Measurements from ENCODE around the gene CDK5.
"Not testable (repeated sequence)": the region's sequence is repeated elsewhere in the genome, so short reads cannot be mapped to it uniquely, and the experiment has no call there.

CDK5 gene

DNA sequence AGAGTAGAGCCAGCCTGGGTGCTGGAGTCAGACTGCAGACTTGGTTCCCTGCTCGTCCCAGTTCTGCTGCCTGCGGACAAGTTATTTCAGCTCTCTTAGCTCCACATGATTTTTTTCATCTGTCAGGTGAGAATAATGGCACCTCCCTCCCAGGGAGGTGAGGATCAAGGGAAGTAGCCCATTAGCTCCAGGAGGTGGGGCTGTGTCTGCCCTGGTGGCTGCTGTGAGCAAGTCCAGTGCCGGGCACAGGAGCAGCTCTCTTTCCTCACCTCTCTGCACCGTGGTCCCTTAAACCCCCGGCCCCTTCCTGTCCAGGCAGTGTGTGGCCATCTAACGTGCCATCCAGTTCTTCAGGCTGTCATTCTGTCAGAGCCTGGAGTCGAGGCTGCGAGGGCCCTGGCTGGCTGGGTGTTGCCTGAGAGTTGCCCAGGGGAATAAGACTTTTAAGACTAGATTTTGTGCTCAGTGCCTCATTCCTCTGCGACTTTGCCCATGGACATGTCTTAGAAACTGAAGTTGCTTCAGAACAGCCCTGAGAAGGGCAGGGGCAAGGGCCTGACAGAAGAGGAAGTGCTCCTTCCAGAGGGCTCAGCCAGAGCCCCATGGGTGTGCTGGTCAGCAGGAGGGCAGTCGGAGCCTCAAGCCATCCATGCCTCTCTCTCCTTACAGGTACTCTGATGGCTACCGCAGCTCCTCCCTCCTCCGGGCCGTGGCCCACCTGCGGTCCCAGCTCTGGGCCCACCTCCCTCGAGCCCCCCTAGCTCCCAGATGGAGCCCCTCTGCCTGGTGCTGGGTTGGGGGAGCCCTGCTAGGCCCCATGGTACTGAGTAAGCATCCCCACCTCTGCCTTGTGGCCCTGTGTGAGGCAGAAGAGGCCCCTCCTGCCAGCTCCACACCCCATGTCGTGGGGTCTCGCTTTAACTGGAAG lies 24.5 kb downstream of the CDK5 start:
- DNase-seq: no peak

DNA sequence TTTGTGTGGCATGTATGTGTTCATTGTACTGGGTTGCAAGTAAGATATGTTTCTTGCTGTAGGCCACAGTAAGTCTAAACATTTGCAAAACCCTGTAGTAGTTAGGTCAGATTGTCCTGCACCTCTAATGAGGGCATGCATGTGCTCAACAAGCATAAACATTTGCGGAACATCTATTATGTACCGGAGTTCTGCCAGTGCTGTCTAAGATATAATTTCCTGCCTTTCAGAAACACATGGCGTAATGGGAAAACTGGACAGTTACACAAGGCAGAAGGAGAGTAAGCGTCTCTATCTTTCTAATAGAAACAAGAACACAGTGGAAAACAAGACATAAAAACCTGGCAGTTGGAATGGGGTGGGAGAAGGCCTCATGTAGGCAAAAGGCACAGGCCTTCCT lies 26.7 kb downstream of the CDK5 start:
- no peak for DNase-seq

- DNase-seq: no peak
Observed at GRCh38 chr7:151028948-151029501, 28.7 kb downstream of the CDK5 start.

- DNase-seq: peak; percentile 99
Observed at GRCh38 chr7:151028131-151028947, 29.4 kb downstream of the CDK5 start, which contains the start of gene ABCB8. TSS of gene ABCB8 (plus strand) at chr7:151028450. CDS start at chr7:151028516, 66 bp downstream.

GRCh38 chr7:151027728-151028130 lies 30.0 kb downstream of the CDK5 start:
- DNase-seq: not testable (repeated sequence)

DNA sequence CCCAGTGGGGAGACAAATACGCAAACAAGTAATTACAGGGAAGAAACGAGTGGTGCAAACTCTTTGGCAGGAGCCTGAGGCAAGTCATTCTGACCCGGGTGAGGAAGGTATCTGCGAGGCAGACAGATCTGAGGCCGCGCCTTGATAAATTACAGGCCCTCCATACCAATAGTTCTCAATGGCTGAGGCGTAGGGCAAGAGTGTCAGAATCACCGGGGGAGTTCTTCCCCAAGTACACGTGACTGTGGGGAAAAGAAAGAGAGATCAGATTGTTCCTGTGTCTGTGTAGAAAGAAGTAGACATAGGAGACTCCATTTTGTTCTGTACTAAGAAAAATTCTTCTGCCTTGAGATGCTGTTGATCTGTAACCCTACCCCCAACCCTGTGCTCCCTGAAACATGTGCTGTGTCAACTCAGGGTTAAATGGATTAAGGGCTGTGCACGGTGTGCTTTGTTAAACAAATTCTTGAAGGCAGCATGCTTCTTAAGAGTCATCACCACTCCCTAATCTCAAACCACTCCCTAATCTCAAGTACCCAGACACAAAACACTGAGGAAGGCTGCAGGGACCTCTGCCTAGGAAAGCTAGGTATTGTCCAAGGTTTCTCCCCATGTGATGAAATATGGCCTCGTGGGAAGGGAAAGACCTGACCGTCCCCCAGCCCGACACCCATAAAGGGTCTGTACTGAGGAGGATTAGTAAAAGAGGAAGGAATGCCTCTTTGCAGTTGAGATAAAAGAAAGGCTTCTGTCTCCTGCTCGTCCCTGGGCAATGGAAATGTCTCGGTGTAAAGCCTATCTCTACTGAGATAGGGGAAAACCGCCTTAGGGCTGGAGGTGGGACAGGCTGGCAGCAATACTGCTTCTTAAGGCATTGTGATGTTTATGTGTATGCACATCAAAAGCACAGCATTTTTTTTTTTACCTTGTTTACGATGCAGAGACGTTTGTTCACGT lies 30.6 kb downstream of the CDK5 start:
- not testable (repeated sequence) for DNase-seq

- no peak for DNase-seq
Observed at GRCh38 chr7:151025924-151026671, 31.6 kb downstream of the CDK5 start.

- no peak for DNase-seq
Observed at GRCh38 chr7:151024435-151025056, 33.2 kb downstream of the CDK5 start, which contains the start of gene ATG9B. TSS of gene ATG9B (minus strand) at chr7:151024494. CDS start at chr7:151024423, 71 bp downstream.

DNA sequence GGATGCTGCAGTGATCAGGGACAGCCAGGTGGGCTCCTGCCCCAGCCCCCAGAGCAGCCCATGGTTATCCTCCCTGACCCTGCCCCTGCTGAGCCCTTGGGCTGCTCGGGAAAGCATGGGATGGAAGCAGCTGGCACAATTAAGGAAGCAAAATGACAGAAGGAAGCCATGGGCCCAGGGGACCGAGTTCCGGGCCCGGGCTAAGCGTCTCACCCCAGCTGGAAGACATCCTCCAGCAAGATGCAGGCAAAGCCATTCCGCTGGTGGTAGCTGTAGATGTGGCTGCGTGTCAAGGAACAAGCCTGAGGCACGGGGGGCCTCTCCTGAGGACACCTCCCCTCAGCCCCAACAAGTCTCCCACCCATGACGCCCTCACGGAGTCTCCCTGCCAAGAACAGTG lies 34.5 kb downstream of the CDK5 start:
- DNase-seq: no peak

DNA sequence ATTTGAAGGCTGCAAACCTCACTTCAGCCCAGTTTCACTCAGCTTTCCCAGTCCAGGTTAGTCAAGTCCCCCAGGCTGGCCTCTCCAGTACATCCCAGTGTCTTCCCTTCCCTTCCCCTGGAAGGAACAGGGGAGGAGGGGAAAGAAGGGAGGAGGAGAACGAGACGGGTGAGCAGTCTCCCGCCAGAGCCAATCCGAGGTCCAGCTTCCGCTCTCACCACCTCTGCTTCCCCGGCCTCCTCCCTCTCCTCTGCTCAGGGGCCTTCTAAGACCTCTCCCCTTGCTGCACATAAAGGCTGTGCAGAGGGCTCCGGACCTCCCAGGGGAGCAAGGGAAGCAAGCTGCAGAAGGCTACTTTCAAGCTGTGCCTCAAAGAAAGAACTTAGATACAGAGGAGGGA lies 37.5 kb downstream of the CDK5 start:
- no peak for DNase-seq

DNA sequence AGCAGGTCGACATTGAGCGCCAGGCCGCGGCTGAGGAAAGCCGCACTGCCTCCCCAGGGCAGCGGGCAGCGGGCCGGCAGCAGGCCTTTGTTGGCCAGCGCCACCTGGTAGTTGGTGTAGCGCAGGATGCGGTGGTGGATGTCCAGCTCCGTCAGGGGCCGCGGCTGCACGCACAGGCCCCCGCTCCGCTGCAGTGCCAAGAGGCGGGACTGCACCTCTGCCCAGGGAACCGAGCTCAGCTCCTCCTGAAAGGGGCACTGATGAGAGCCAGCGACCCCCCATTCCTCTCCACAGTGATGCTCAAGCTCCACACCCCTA lies 38.6 kb downstream of the CDK5 start:
- DNase-seq: no peak

- peak; percentile 82 for DNase-seq
Observed at GRCh38 chr7:151018421-151019129, 39.1 kb downstream of the CDK5 start.

DNA sequence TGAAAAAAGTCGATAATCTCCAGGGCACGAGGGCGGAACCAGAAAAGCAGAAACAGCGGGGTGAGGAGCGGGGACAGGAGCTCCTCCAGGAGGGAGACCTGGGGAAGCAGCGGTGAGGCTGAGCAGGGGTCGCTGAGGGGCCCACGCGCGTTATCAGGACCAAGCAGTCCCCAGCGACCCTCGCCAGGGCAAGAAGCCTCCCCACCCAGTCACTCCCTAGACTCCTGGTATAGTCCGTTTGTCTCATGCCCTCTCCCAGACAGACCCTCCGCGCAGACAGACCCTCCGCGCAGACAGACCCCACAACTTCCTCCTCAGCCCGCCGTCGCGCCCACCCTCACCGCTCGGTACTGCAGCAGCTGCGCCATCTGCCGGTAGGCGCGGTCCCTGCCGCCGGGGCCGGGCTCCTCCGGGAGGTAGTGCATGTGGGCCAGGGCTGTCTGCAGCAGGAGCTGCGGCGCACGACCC lies 39.7 kb downstream of the CDK5 start:
- DNase-seq: peak; percentile 75

DNA sequence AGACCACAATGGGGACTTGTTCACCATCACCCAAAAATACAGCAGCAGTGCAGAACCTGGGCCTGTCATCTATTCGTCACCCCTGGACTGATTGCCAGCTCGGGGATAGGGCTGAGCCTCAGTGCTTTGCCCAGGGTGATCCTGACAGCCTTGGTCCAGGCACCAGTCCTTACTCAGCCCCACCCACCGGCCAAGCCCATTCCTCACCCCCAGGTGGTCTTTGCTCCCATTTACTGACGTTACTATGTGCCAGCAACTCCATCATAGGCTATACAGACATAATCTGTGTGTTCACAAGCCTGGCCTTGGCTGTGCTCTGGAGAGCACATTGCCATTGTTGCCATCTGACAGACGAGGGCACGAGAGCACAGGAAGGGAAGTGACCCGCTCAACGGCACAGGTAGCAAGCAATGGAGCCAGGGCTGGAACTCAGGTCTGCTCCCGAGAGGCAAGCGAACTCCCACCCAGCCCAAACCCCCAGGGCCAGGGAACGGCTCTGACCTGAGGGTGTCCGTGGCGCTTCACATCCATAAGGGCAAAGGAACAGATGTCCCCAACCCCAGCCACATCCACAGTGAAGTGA lies 40.2 kb downstream of the CDK5 start:
- DNase-seq: no peak

GRCh38 chr7:151016942-151017341 lies 40.8 kb downstream of the CDK5 start:
- DNase-seq: no peak

DNA sequence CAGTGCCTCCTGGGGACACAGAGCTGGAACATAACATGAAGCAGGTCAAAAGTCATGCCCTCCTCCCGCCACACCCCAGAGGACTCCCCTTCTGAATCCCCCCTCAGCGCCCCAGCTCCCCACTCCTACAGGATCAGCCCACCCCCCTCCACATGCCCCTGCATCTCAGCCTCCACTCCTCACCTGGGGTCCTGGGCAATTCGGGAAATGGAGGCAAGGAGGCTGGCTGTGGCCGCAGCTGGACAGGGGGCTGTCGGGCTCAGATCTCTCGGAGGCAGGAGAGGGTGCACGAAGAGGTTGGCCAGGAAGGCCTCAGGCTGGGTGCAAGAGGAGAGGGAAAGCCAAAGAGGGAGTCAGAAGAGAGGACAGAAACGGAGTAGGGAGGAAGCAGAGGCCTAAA lies 41.2 kb downstream of the CDK5 start:
- no peak for DNase-seq

- DNase-seq: no peak
Observed at GRCh38 chr7:151015967-151016366, 41.7 kb downstream of the CDK5 start.

- no peak for DNase-seq
Observed at GRCh38 chr7:151014950-151015349, 42.7 kb downstream of the CDK5 start.

DNA sequence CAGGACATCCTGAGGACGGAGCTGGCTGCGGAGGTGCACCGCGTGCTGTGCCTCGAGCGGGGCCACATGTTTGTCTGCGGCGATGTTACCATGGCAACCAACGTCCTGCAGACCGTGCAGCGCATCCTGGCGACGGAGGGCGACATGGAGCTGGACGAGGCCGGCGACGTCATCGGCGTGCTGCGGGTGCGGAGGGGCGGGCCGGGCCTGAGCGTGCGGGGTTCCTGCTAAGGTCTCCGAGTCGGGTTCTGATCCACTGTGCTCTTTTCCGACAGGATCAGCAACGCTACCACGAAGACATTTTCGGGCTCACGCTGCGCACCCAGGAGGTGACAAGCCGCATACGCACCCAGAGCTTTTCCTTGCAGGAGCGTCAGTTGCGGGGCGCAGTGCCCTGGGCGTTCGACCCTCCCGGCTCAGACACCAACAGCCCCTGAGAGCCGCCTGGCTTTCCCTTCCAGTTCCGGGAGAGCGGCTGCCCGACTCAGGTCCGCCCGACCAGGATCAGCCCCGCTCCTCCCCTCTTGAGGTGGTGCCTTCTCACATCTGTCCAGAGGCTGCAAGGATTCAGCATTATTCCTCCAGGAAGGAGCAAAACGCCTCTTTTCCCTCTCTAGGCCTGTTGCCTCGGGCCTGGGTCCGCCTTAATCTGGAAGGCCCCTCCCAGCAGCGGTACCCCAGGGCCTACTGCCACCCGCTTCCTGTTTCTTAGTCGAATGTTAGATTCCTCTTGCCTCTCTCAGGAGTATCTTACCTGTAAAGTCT lies 43.8 kb downstream of the CDK5 start:
- DNase-seq: no peak
